Measurements from ENCODE around the gene POMGNT2.
"Not testable (repeated sequence)": the region's sequence is repeated elsewhere in the genome, so short reads cannot be mapped to it uniquely, and the experiment has no call there.

POMGNT2 gene

GRCh38 chr3:43048470-43048869, 57.4 kb downstream of the POMGNT2 start:
- DNase-seq = no peak

GRCh38 chr3:43046583-43046982, 59.3 kb downstream of the POMGNT2 start:
- DNase-seq = no peak

GRCh38 chr3:43045079-43045478, 60.8 kb downstream of the POMGNT2 start:
- DNase-seq = not testable (repeated sequence)

GRCh38 chr3:43043793-43044192, 62.1 kb downstream of the POMGNT2 start:
- DNase-seq = no peak

- no peak for DNase-seq
These were observed 62.7 kb downstream of the POMGNT2 start for GRCh38 chr3:43043071-43043766.

GRCh38 chr3:43041517-43041916, 64.4 kb downstream of the POMGNT2 start:
- no peak for DNase-seq

GRCh38 chr3:43038010-43038409, 67.9 kb downstream of the POMGNT2 start:
- DNase-seq = no peak

- no peak for DNase-seq
These were observed 69.1 kb downstream of the POMGNT2 start for GRCh38 chr3:43036621-43037423.

GRCh38 chr3:43035801-43036365, 70.0 kb downstream of the POMGNT2 start:
- no peak for DNase-seq

GRCh38 chr3:43034911-43035310, 71.0 kb downstream of the POMGNT2 start:
- no peak for DNase-seq

- no peak for DNase-seq
These were observed 71.7 kb downstream of the POMGNT2 start for GRCh38 chr3:43034200-43034599.

- no peak for DNase-seq
These were observed 72.9 kb downstream of the POMGNT2 start for GRCh38 chr3:43032646-43033628.

- no peak for DNase-seq
These were observed 73.9 kb downstream of the POMGNT2 start for GRCh38 chr3:43031889-43032545.

GRCh38 chr3:43031485-43031884, 74.4 kb downstream of the POMGNT2 start:
- DNase-seq = no peak

- no peak for DNase-seq
These were observed 75.5 kb downstream of the POMGNT2 start for GRCh38 chr3:43030162-43030935.
